ENCODE data around the gene ZNF346. TPM values are rescaled to one million over a fixed set of nuclear protein-coding genes. Genes with fewer than 3 reads are reported as not detected.

The ZNF346 gene
- total and polyA plus RNA-seq, 2 of the 13 experiments (the other 11 are each of a cell fraction or from before 2014, with no cell fraction given), result 8.6 to 19.4 TPM

- TF ChIP-seq ZNF580 (CRISPR knock-in tag; IDR thresholded peaks at IDR 0.05; ENCODE audit: borderline replicate concordance, low read depth), result peak; percentile 49; the same call in 1 of the 2 replicates
- TF ChIP-seq DMAP1 (CRISPR knock-in tag; IDR thresholded peaks at IDR 0.05), result peak; percentile 48; the same call in 1 of the 2 replicates
- no peak for TF ChIP-seq ZNF468 (CRISPR knock-in tag; IDR thresholded peaks at IDR 0.05)
- TF ChIP-seq ZMYM4 (CRISPR knock-in tag; IDR thresholded peaks at IDR 0.05), result peak; percentile 52
- TF ChIP-seq SNRNP70 (IDR thresholded peaks at IDR 0.05; ENCODE audit: low read depth, low read length), result no peak
- peak; percentile 69 for TF ChIP-seq SAP130 (CRISPR knock-in tag; IDR thresholded peaks at IDR 0.05; ENCODE audit: low read depth)
- TF ChIP-seq DRAP1 (CRISPR knock-in tag; IDR thresholded peaks at IDR 0.05), result peak; percentile 39; the same call in 1 of the 2 replicates
- TF ChIP-seq ZSCAN21 (CRISPR knock-in tag; IDR thresholded peaks at IDR 0.05; ENCODE audit: borderline replicate concordance), result peak; percentile 43; the same call in 1 of the 2 replicates
- peak; percentile 21; the same call in 1 of the 2 replicates for TF ChIP-seq ZNF142 (CRISPR knock-in tag; IDR thresholded peaks at IDR 0.05)
- no peak for TF ChIP-seq SNAPC2 (CRISPR knock-in tag; IDR thresholded peaks at IDR 0.05)
- TF ChIP-seq RCOR2 (CRISPR knock-in tag; IDR thresholded peaks at IDR 0.05), result no peak
- TF ChIP-seq HIC2 (CRISPR knock-in tag; IDR thresholded peaks at IDR 0.05; ENCODE audit: low read depth), result peak; percentile 94
- TF ChIP-seq ZNF232 (CRISPR knock-in tag; IDR thresholded peaks at IDR 0.05; ENCODE audit: borderline replicate concordance), result peak; percentile 24; the same call in 1 of the 2 replicates
- no peak for TF ChIP-seq PHF20 (CRISPR knock-in tag; IDR thresholded peaks at IDR 0.05)
- 0 out of 2 replicates have a peak, but pooled peaks have one; percentile 21 for TF ChIP-seq ARNTL (CRISPR knock-in tag; IDR thresholded peaks at IDR 0.05)
- TF ChIP-seq TOE1 (CRISPR knock-in tag; IDR thresholded peaks at IDR 0.05), result peak; percentile 26; the same call in 1 of the 2 replicates
- 0 out of 2 replicates have a peak, but pooled peaks have one; percentile 21 for TF ChIP-seq MAF1 (CRISPR knock-in tag; IDR thresholded peaks at IDR 0.05; ENCODE audit: borderline replicate concordance)
- no peak for TF ChIP-seq ZNF281 (CRISPR knock-in tag; IDR thresholded peaks at IDR 0.05; ENCODE audit: borderline replicate concordance)
Measured at GRCh38 chr5:177105691-177106476, 83.4 kb downstream of the ZNF346 start (continued).
